Breast epithelium (tissue), 3 donors: Measurements from ENCODE around the gene TMEM30B.

ENCODE experiments used
- CTCF ChIP-seq, 3 donors: fragments of 450-650 bp; IDR thresholded peaks; one replicate each; pipeline ENCODE4 v1.5.1; 2016 to 2017; ENCODE audit warnings: antibody characterized with exemption in 3 of 3, mild to moderate bottlenecking in 3 of 3, moderate library complexity in 3 of 3
- POLR2A ChIP-seq: fragments of 450-650 bp; IDR thresholded peaks from one replicate; pipeline ENCODE4 v1.6.1; 2016; ENCODE audit warnings: antibody characterized with exemption, mild to moderate bottlenecking, moderate library complexity

- TF ChIP-seq CTCF (IDR thresholded peaks at IDR 0.05) (no peak), POLR2A (no peak)
Measured at GRCh38 chr14:61268812-61269211, 12.3 kb downstream of the TMEM30B start.
